Stimulated activated CD8-positive, alpha-beta memory T cell treated with anti-CD3 and anti-CD28 coated beads, Interleukin-15, amount 100 ng/mL, for 4 hours (primary cell): ENCODE results near the gene AMBRA1.

Source experiments
- DNase-seq, 2 donors: peaks; one replicate each; pipeline ENCODE4 v3.0.0-alpha.2; 2020; ENCODE audit warnings: low read depth in 2 of 2

The AMBRA1 gene, protein sequence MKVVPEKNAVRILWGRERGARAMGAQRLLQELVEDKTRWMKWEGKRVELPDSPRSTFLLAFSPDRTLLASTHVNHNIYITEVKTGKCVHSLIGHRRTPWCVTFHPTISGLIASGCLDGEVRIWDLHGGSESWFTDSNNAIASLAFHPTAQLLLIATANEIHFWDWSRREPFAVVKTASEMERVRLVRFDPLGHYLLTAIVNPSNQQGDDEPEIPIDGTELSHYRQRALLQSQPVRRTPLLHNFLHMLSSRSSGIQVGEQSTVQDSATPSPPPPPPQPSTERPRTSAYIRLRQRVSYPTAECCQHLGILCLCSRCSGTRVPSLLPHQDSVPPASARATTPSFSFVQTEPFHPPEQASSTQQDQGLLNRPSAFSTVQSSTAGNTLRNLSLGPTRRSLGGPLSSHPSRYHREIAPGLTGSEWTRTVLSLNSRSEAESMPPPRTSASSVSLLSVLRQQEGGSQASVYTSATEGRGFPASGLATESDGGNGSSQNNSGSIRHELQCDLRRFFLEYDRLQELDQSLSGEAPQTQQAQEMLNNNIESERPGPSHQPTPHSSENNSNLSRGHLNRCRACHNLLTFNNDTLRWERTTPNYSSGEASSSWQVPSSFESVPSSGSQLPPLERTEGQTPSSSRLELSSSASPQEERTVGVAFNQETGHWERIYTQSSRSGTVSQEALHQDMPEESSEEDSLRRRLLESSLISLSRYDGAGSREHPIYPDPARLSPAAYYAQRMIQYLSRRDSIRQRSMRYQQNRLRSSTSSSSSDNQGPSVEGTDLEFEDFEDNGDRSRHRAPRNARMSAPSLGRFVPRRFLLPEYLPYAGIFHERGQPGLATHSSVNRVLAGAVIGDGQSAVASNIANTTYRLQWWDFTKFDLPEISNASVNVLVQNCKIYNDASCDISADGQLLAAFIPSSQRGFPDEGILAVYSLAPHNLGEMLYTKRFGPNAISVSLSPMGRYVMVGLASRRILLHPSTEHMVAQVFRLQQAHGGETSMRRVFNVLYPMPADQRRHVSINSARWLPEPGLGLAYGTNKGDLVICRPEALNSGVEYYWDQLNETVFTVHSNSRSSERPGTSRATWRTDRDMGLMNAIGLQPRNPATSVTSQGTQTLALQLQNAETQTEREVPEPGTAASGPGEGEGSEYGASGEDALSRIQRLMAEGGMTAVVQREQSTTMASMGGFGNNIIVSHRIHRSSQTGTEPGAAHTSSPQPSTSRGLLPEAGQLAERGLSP (N-terminal part only)

DNA sequence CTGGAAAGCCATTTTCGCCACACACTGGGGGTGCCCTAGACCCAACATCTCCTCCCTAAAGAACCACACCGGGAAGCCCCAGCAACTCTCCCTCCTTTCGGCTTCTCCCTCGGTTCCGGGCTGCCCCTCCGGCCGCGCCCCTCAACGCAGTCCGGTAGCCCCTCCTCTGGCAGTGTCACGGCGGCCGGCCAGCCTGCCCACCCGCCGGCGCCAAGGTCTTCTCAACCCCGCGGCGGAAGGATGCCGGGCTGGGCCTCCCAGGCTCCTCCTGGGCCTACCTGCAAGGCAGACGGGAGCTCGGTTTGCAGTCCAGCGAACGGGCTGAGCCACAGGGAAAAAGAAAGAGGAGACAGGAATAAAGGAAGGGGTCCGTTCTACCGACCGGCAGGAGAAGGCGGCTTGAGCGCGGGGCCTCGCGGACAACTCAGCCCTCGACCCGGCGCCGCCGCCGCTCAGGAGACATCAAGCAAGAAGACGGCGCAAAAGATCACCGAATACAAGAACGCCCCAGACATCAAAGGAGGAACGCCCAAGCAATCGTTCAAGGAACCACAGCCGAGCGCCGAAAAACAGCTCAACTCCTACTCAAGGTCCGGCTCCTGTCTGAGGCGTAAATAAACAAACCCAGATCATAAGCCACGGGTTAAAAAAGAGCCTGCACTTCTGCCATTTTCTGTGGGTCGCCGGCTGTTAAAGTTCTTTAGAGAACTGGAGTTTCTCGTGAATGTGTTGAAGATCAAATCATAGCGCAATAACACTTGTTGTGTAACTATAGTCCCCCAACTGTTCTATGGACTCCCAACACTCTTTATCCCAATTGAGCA lies at the start of gene AMBRA1:
Gene AMBRA1 (minus strand): TSS at position 474 of the 824 bp plus-strand sequence. CDS start 45,643 bp downstream, outside the sequence.
- DNase-seq: peak; percentile 62

DNA sequence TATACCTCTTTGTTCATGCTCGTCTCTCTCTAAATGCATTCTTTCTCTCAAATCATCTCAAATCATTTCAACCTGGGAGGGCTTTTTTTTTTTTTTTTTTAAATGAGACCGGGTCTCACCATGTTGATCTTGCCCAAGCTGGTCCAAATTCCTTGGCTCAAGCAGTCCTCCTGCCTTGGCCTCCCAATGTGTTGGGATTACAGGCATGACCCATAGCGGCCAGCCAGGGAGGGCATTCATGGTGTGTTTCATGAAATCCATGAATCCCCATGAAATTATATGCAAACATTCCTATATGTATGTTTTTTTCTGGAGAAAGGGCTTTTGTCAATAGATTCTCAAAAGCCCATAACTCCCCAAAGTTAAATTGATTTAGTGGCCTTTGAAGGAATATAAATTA lies 49.7 kb upstream of the AMBRA1 start:
- no peak for DNase-seq

DNA sequence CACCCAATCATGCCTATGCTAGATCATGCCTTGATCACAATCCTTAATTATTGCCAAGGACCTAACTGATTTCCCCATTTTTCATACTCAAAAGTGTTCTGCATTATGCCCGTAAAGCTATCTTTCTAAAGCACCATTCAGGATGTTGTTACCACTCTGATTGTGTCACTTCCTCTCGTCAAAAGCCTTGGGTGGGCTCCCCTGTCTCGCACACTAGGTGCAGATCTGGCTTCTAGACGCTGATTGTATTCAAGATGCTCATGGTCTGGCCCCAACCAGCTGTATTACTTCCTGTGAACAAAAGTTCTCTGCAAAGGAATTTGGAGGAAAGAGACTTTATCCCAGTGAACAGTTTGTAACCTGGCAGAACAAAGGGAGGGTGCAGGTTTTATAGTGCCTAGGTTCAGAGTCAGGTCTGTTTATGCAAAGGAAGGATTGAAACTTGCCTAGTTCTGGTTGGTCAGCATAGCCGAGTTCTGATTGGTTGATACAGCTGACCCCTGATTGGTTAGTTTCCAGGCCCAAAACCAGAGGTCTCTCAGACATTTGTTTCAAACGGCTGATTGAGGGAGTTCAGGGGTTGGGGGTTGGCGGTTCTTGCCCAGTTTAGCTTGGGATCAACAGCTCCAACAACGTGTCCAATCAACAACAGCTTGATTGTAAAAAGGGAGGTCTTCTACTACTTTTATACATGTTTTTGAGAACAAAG lies 49.0 kb upstream of the AMBRA1 start:
- DNase-seq: no peak

DNA sequence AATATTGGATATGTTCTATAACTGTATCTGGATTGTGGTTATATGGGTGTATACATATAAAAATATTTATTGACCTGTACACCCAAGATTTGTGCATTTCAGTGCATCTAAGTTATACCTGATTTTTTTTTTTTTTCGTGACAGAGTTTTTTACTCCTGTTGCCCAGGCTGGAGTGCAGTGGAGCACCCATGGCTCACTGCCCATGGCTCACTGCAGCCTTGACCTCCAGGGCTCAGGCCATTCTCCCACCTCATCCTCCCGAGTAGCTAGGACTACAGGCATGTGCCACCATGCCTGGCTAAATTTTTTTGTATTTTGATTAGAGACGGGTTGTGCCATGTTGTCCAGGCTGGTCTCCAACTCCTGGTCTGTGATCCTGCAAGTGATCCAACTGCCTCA lies 47.8 kb upstream of the AMBRA1 start:
- no peak for DNase-seq

DNA sequence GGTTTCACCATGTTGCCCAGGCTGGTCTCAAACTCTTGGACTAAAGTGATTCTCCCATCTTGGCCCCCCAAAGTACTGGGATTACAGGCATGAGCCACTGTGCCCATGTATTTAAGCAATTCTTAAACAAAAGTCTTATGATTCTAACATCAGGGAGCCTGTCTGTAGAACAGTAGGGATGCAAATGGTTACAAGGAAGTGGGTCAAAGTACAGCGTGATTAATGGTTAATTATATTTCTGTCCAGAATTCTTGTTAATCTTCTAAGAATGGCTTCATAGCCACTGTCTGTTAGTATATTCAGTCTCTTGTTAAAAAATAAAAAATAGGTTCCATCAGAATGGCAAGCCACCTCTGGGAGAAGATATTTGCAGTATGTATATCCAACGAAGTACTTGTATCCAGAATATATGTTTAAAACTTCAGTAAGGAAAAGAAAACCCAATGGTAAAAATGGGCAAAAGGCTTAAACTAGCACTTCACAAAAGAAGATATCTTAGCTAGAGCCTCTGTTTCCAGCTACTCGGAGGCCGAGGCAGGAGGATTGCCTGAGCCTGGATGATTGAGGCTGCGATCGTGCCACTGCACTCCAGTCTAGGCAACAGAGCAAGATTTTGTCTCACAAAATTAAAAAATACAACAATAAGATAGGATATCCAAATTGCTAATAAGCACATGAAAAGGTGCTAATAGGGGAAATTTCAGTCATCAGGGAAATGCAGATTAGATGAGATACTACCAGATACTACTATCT lies 46.4 kb upstream of the AMBRA1 start:
- DNase-seq: no peak

DNA sequence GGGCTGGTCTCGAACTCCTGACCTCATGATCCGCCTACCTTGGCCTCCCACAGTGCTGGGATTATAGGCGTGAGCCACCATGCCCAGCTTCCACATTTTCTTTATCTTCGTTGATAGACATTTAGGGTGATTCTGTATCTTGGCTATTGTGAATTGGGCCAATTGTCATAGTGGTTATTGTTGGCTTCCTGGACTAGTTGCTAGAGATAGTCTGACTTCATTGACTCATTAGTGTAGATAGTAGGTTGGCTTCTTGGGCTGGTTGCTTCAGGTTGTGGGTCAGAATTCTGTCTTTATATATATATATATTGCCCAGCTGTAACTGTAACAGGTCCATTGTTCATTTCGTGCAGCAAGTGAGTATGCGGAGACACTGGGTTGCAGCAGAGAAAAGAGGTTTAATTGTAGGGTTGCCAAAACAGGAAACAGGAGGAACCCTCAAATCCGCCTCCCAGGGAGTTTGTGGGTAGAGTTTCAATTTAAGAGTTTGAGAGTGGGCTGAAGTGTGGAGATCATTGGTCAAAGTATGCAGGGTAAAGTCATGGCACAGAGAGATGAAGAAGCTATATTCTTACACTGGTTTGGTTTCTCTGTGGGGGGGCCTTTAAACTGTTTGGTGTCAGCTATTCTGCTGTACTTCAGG lies 45.5 kb upstream of the AMBRA1 start:
- DNase-seq: no peak

DNA sequence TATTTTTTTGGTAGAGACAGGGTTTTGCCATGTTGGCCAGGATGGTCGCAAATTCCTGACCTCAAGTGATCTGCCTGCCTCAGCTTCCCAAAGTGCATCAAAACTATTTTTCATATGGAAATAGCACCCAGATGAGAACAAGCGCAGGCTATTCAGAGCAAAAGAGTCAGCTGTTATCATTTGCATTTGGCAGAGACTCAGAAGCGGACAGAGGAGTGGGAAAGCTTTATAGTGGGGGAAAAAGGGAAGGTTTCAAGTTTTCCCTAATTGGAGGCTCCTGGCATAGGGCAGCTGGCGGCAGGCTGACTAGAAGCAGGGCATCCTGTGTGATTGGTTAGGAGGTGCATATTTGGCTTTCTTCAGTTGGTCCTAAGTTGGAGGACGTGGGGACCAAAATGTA lies 43.7 kb upstream of the AMBRA1 start:
- DNase-seq: no peak

DNA sequence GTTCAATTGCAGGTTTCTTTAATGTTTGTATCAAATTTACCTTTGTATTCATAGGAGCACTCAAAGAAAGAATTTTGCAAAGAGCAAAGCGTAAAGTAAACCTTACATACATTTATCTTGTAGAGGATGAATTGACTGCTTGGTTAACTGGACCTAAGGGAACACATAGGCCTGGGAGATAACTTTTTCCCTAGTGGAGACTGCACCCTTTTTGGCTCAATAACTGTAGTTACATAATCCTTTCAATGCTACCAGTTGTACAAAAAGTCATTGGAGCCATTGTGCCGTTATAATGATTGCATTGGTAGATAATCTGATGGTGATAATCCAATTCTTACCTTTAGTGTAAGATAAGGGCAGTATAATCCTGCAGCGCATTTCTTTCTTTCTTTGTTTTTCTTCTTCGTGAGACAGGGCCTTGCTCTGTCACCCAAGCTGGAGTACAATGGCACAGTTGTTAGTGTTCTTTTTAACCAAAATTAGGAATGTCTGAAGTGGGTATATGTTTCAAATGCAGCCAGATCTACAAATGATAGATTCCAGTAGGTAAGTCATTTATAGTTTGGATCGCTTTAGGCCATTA lies 41.8 kb upstream of the AMBRA1 start:
- no peak for DNase-seq

DNA sequence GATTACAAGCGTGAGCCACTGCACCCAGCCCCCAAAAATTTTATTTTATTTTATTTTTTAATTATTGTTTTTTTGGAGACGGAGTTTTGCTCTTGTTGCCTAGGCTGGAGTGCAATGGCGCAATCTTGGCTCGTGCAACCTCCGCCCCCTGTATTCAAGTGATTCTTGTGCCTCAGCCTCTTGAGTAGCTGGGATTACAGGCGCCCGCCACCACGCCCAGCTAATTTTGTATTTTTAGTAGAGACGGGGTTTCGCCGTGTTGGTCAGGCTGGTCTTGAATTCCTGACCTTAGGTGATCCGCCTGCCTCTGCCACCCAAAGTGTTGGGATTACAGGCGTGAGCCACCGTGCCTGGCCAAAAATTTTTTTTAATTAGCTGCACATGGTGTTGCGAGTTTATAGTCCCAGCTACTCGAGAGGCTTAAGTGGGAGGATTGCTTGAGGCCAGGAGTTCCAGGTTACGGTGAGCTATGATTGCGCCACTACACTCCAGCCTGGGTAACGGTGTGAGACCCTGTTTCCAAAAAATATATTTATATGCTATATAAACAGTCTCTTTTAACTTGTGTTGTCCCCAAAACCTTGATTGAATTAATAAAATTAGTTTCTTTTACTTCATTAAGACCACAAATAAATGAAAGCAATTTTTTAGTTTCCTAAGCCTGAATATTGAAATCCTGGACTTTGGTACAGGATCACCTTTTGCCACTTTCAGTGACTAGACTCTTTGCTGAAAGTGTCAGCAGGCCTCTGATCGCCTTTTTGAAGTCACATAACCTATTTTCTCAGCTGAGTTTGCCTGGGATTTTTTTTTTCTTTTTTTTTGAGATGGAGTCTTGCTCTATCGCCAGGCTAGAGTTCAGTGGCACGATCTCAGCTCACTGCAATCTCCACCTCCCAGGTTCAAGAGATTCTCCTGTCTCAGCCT lies 39.7 kb upstream of the AMBRA1 start:
- no peak for DNase-seq

DNA sequence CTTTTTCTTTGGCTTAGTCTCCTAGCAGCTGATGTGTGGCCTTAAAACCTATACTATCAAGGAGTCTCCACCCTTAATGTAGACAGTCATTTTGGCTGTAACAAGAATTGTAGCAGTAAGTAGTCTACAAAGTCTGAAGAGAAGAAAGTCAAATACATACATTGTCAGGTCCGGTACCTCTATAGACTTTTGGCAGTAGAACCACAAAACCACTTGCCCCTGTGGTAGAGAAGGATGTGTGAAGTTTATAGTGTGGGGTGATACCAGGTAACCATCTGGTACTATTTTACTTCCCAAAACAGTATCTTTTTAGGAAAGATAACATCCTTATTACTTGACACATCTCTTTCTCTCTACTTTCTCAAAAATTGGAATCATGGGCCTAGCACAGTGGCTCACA lies 38.7 kb upstream of the AMBRA1 start:
- DNase-seq: no peak

DNA sequence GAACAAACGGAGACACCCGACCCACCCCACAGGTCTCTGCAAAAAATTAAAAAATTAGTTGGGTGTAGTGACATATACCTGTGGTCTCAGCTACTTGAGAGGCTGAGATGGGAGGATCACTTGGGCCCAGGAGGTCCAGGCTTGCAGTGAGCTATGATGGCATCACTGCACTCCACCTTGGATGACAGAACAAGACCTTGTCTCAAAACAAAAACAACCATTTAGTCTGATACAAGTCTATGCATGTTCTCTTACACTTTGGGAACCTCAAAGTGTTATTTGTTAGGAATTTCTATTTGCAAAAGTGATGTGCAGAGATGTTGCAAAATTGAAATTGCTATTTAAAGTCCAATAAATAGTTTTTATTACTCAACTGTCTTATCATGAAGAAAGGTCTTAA lies 37.9 kb upstream of the AMBRA1 start:
- no peak for DNase-seq

DNA sequence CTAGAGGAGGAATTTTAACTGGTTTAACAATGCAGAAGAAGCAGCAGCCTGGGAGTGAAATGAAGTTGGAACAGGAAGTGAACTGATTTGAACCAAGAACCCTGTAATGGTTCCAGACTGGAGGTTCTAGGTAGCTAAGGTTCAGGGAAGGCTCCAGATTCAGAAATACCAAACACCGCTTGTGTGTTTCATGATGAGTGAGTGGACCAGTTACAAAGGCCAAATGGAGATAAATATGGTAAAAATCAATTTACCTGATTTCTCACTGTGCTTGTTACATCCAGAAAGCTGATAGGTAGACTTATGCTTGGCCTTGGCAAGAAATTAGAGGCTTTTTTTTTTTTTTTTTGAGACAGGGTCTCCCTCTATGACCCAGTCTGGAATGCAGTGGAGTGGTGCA lies 36.4 kb upstream of the AMBRA1 start:
- no peak for DNase-seq

DNA sequence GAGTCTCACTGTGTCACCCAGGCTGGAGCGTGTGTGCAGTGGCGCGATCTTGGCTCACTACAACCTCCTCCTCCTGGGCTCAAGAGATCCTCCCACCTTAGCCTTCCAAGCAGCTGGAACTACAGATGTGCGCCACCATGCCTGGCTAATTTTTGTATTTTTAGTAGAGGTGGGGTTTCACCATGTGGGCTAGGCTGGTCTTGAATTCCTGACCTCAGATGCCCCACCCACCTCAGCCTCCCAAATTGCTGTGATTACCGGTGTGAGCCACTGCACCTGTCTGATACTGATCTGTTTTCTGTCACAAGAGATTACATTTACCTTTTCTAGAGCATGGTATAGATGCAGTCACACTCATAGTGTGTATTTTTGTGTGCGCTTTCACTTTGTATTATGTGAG lies 35.1 kb upstream of the AMBRA1 start:
- DNase-seq: no peak

DNA sequence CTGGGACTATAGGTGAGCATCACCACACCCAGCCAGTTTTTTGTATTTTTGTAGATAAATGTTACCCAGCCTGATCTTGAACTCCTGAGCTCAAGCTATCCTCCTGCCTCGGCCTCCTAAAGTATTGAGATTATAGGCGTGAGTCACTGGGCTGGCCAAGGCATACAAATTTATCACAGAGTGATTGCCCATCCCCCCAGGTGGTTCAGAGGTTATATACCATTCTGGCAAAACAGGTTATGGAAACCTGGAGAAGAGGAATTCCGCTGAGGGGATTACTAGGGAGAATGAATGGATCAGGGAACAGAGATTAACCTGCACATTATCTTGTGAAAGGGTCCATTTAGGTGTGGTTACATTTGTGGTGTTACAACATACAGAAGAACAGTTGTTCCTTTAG lies 31.6 kb upstream of the AMBRA1 start:
- no peak for DNase-seq

DNA sequence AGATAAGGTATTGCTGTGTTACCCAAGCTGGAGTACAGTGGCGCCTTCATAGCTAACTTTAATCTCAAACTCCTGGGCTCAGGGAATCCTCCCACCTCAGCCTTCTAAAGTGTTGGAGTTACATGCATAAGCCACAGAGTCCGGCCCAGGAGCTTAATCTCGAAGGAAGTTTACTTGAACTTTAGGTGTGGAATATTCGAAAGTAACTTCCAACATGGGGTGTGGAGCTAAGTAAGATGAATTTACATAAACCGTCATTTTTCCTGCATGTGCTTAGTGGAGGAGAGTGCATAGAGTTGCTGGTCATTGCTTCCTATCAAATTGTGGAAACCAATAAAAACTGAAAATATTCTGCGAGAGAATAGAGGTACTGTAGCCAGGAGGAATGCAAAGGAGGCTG lies 25.0 kb upstream of the AMBRA1 start:
- no peak for DNase-seq

DNA sequence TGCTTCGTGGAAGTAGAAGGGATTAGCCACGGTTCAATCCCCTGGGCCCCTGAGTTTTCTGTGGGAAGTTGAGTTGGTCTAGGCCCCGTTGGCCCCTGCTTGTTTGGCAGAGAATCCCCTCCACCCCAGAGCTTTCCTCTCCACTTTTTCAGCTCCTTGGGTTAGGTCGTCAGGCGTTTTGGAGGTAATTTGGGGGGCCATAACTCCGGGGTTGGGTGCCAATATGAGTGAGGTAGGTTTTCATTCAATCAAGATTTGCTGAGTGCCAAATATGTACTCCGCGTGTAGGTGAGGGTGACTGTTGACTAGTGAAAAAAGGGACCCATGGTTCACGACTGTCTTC lies 24.1 kb upstream of the AMBRA1 start:
- DNase-seq: no peak

DNA sequence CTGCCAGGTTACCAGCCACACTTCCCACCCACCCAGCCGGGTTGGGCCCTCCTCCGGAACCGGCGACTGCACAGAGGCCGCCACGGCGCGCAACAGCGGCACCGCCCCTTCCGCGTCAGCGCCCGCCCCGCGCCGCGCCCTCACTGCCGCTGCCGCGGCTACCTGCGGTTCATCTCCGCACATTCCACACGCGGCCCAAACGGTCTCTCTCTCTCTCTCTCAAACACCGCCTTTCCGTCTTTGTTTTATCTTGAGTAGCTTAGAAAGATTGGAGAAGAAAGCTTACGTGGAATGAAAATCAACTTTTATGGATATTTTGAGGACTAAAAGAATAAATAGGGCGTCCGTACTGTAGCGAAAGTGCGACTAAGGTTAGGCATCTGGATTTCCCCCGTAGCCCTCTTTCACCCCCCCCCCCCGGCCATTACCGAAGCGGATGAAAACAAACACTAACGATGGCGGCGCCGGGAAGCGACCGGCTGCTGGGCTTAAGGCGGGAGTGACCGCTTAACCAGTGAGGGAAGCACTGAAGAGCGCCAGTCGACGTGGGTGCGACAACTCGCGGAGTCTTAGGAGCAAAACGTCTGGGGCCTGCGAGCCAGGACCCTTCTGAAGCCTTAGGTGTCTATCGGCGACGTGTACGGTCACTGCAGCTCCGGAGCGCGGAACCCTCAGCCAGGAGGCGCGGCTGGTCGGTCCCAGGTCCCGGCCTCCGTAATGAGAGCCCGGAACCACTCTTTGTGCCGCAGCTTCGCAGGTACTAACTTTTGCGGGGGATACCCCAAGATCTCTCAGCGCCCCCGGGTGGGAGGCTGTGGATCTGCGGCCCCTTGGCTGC lies 23.5 kb upstream of the AMBRA1 start, which contains the start of the genes ATG13 and HARBI1:
Gene ATG13 (plus strand): TSS at position 420 of the 838 bp plus-strand sequence. CDS start 26,739 bp downstream, outside the sequence.
Gene HARBI1 (minus strand): TSS at position 94 of the 838 bp plus-strand sequence. CDS start 990 bp downstream, outside the sequence.
- peak; percentile 87 to 88 for DNase-seq
